ENCODE measurements around the gene IRGQ. TPM values are rescaled to one million over a fixed set of nuclear protein-coding genes. Genes with fewer than 3 reads are reported as not detected.
"Not testable (repeated sequence)": the region's sequence is repeated elsewhere in the genome, so short reads cannot be mapped to it uniquely, and the experiment has no call there.

Gene IRGQ
- total RNA-seq, 1 experiment from 2014 or later: 15.8 TPM

DNA sequence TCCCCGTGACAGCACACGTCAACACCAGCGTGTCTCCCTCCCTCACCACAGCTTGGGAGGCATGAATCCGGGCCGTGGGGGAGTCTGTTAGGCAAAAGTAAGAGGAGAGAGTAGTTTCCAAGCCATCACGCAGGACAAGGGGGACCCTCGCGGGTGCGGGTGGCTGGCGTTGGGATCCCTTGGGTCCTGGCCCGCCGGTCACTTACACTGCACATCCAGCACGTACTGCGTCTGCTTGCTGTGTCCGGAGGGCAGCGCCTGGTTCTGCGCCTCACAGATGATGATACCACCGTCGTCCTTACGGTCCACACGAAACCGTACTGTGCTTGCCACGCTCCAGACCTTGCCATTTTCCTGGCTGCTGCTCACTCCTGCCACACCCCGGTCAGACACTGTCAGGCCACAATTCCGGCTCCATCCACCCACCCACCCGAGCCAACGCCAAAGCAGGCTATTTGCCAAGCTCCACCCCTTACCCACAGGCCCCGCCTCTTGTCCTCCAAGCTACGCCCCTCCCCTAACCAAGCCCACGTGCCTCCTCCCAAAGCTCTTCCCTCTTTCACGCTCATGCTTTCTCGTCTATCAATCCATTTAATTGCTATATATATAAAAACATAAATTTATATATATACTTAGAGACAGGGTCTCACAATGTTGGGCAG is 30.1 kb upstream of the IRGQ start:
- no peak for DNase-seq (ENCODE audit: low read depth)

DNA sequence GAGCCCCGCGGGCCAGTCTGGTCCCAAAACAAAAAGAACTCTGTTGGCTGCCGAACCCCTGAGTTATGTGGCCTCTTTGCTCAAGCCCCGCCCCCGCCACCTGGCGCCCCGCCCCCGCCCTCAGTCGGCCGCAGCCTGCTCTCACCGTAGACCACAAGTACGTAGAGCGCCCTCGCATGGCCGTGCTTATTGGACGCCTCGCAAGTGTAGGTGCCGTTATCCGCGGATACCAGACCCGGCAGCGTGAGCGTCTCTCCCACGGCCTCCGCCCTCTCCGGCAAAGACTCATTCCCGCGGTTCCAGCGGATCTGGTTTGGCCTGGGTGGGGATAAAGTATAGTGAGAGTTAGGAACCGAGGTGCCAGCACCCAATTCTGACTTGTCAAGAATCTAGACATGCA is 29.0 kb upstream of the IRGQ start:
- no peak for DNase-seq (ENCODE audit: low read depth)

DNA sequence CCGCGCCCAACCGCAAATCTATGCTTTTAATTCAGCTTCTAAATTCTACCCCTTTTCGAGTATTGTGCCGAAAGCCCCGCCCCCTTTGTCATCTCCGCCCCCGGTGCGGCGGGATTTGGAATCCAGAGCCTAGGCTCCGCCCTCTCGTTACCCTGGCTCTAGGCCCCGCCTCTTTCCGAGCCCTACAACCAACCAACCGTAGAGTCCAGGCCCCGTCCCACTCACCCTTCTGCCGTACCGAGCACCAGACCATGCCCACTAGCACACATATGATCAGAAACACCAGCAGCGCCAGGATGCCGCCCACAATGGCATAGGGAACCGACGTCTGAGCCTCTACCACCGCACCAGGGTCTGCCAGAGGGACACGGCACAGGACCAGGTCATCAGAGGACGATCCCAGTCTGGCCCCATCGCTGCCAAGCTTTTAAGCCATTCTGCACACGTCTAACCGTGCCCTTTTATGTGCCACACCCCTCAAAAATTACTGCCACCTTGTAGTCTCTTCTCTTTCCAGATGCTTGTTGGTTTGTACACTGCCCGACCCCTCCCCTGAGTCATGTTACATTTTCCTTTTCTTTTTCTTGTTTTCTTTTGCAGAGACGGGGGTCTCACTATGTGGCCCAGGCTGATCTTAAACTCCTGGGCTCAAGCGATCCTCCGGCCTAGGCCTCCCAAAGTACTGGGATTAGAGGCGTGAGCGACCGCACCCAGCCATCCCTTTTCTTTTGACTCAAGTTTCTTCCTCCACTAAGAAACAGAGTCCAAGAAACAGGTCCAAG is 28.1 kb upstream of the IRGQ start:
- no peak for DNase-seq (ENCODE audit: low read depth)

DNA sequence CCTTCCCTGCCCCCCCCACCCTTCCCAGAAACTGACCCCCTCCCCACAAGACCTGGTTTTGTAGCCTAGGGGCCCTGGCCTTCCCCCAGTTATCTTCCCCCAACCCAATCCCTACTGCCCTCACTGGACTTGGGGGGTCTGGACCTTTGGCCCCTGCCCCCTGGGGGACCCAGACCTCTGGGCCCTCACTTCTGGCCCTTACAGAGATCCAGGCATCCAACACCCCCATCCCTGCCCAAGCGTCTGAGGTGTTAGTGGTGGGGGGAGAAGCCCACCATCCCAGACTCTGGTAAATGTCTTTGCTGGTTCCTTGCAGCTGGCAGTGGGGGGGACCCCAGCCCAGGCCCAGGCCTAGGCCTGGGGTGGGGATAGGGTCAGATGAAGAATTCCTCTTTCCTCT is 27.0 kb upstream of the IRGQ start:
- DNase-seq (ENCODE audit: low read depth): no peak

DNA sequence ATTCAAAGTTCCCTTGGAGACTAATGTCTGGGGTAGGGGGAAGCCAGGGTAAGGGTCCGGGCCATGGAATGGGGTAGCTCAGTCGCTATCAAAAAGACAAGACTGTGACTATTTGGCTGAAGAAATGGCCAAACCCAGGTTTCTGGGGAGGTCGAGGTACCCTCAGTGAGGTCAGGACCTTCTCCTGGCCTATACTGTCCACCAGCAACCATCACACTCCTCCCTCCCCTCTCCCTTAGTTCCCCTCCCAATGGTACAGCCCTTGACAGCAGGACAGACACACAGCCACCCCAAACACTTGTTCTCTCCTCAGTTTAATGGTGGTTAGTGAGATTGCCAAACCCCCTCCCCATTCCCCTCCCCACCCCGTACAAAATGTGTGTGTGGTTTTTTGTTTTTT is 26.1 kb upstream of the IRGQ start:
- DNase-seq (ENCODE audit: low read depth): no peak

DNA sequence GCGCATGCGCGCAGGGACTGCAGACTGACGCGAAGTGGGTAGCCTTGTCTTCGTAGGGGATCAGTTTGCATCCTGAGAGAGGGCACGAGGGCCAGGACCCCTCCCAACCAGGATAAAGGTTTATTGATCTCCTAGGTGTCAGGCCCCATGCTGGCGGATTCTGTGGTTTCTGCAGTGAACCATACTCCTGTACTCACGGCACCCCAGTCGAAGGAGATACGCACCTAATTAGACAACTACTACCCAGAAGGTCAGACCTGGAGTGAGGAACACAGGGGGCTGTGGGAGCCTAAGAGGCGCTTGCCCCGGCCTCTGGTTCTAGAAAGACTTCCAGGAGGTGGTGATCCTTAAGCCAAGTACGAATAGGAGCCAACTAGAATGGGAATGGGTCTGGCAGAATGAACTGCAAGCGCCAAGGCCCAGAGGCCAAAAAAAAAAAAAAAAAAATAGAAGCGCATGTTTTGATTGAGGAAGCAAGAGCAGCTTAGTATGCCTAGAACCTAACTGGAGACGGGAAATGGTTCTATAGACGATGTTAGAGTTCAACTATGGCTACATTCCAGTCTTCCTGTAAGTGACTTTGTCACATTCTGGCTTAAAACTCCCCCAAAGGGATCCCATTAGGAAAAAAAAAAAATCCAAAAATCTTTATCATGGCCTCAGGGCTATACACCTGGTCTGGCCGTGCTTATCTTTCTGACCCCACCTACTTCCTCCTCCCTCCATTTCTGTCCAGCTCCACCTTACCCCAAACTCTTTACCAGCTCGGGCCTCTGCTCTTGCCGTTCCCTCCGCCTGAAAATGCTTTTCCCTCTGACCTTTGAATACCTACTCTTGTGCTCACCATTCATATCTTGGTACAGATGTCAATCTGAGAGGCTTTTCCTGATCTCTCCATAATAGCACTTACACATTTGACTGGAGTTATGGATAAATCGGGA is 24.4 kb upstream of the IRGQ start:
- no peak for DNase-seq (ENCODE audit: low read depth)

- peak; percentile 94 for DNase-seq (ENCODE audit: low read depth)
Measured at GRCh38 chr19:43619262-43620060, 23.5 kb upstream of the IRGQ start, which contains the start of gene ZNF428. Gene ZNF428, minus strand, starts transcription at chr19:43619629. Its CDS starts 5,325 bp downstream, at chr19:43614304.

DNA sequence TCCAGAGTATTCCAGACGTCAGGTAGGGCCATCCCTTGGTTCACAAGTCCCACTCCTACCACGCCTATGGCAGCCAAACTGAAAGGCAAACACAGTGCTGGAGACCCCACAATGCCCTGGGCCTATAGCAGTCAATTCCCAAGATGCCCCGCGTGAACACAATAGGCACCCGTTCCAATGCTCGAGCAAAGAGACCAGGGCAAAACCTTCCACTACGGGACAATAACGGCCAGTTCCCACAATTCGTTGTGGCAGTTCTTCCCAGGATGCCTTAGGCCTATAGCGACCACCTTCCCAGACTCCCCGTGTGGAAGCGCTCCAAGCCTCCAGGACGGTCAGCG is 23.0 kb upstream of the IRGQ start:
- DNase-seq (ENCODE audit: low read depth): peak; percentile 48

DNA sequence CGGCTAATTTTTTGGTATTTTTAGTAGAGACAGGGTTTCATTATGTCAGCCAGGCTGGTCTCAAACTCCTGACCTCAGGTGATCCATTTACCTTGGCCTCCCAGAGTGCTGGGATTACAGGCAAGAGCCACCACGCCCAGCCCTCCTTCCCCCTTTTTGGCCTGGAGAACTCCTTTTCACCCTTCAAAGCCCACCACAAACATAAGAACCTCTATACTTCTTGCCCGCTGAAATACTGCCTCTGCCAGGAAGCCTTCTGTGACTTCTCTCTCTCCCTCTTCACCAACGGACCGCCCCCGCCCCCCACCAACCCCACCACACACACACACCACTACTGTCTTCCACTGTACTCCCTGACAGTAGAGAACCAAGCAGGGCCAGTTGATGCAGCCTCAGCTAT is 21.0 kb upstream of the IRGQ start:
- no peak for DNase-seq (ENCODE audit: low read depth)

DNA sequence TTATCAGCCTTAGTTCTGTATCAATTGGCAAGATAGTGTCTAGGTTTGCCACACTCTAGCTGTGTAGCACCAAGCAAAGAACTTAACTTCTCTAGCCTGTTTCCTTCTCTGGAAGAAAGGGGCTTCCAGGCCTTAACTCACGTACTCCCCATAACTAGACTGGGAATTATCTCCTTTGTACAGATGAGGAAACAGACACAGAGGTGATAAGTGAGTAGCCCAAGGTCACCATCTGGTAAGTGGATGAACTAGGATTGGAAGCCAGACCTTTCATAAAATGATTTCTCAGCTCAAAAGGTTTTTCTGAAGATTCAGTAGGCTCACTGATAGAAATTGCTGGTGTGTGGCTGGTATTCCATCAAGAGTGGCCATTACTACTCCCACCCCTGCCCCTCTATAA is 20.4 kb upstream of the IRGQ start:
- DNase-seq (ENCODE audit: low read depth): no peak

DNA sequence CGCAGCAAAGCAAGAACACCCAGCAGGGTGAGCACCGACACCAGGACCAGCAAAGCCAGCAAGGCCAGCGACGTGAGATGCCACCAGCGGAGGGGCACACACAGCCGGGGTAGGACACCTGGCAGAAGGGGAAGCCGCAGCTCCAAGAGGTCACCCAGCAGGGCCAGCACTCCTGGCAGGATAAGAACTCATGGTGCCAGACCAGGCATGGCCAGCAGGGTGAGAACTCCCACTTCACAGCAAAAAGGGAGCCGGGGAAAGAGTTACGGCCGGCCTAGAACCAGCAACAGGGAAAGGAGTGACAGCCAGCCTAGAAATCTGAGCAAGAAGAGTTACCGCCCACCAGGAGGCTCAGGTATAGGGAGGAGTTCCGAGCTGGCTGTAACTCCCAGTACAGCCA is 16.4 kb upstream of the IRGQ start:
- DNase-seq (ENCODE audit: low read depth): no peak

DNA sequence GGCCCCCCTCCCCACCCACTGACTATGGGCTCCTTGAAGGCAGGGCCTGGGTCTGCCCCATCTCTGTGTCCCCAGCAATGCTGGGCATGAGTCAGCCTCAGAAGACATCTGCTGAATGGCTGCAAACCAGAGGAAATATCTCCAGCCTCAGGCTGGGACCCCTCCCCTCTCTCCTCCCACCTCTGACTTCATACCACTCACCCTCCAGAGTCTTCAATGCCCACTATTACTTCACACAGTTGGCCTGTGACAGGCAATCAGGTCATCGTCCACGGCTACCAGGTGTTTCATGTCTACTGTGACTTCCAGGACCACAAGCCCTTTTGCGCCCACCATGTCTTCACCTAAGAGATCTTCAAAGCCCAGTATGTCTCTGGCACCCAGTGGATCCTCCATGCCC is 15.9 kb upstream of the IRGQ start, which contains the start of gene SRRM5:
TSS of gene SRRM5 (plus strand) at position 301 of the 400 bp plus-strand sequence. CDS start at position 335, 34 bp downstream.
- no peak for DNase-seq (ENCODE audit: low read depth)

GRCh38 chr19:43610493-43610892 is 14.6 kb upstream of the IRGQ start:
- no peak for DNase-seq (ENCODE audit: low read depth)

DNA sequence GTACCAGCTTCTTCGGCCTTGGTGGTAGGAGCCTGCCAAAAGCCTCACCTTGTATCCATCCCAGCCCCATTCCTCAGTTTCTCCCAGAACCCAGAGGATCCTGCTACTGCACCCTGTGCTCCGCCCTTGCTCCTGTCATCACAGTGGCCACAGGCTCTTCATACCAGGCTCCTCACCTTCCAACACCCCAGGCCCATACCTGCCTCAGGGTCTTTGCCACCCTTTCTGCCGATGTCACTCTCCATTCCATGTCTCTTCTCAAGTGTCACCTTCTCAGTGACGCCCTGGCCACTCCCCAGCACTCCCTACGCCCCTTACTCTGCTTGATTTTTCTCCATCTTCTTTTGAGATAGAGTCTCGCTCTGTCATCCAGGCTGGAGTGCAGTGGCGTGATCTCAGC is 13.9 kb upstream of the IRGQ start:
- no peak for DNase-seq (ENCODE audit: low read depth)

GRCh38 chr19:43607238-43608205 is 11.6 kb upstream of the IRGQ start:
- no peak for DNase-seq (ENCODE audit: low read depth)

DNA sequence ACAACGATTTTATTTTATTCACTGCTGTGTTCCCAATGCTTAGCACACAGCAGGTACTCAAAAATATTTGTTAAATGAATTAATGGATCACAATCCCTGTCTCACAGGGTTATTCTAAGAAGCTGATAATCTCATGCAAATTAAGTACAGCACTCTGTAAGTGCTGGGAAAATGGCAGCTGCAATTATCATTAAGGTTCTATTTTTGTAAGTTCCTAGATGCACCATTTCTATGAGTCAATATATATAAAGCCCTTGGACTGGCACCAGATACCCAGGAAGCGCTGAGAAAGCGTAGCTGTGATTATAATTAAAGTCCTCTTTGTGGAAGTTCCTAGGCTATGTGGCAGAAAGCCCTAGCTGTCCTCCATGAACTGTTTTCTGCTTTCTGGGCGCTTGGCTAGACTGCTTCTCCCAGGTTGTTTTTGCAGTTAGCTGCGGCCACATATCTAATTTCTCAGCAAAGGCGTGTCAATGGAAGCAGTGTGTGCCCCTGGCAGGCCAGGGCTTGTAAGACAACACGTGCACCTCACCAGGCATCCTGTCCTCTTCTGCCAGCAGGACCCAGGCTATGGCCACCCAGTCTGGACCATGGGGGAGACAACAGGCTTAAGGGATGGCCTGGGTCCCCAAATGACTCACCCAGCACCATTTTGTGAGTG is 10.8 kb upstream of the IRGQ start:
- no peak for DNase-seq (ENCODE audit: low read depth)

GRCh38 chr19:43605875-43606568 is 10.1 kb upstream of the IRGQ start:
- no peak for DNase-seq (ENCODE audit: low read depth)

DNA sequence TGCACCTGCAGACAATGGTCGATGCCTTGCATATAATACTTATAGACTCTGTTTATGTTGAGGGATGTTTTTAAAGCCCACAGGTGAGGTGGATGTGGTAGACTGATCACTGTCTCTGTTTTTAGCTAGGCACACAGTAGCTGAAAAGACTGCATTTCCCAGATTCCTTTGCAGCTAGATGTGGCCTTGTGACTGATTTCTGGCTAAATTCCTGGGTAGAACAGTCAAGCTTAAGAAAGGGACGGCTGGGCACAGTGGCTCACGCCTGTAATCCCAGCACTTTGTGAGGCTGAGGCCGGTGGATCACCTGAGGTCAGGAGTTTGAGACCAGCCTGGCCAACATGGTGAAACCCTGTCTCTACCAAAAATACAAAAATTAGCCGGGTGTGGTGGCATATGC is 4.4 kb upstream of the IRGQ start:
- DNase-seq (ENCODE audit: low read depth): not testable (repeated sequence)
